Astrocyte (in vitro differentiated cells and primary cell): Measurements from ENCODE around the gene BLACAT1.

Source experiments
- CTCF ChIP-seq: IDR thresholded peaks from 2 replicates; pipeline ENCODE4 v1.5.1; 2011; ENCODE audit warnings: low read depth, mild to moderate bottlenecking, inconsistent platforms, low read length, moderate library complexity; ENCODE audit not compliant: insufficient read depth
- EZH2 ChIP-seq: IDR thresholded peaks from 2 replicates; pipeline ENCODE4 v1.6.1; 2012; ENCODE audit warnings: mild to moderate bottlenecking, low read length, inconsistent platforms; ENCODE audit not compliant: insufficient read depth

GRCh38 chr1:205421798-205422197 lies 34.0 kb downstream of the BLACAT1 start, which contains the start of gene LEMD1:
- TF ChIP-seq CTCF: no peak
- no peak for TF ChIP-seq EZH2
